Renal pelvis (tissue), 4 donors: ENCODE results near the gene SLC39A11. TPM values are rescaled to one million over a fixed set of nuclear protein-coding genes. Genes with fewer than 3 reads are reported as not detected.
"Not testable (repeated sequence)": the region's sequence is repeated elsewhere in the genome, so short reads cannot be mapped to it uniquely, and the experiment has no call there.

Source experiments
- DNase-seq: peaks from one replicate; pipeline ENCODE4 v3.0.0-alpha.2; 2013
- polyA plus RNA-seq, 3 donors: library from polyadenylated mRNA; unstranded; fragments of 120-200 nt; gene quantifications; one replicate each; pipeline ENCODE4 v1.2.1, GENCODE V29; 2013; ENCODE audit not compliant: insufficient read length in 3 of 3

SLC39A11 gene
- polyA plus RNA-seq, 3 donors, result 27.6 to 31.5 (median 30.7) TPM

DNA sequence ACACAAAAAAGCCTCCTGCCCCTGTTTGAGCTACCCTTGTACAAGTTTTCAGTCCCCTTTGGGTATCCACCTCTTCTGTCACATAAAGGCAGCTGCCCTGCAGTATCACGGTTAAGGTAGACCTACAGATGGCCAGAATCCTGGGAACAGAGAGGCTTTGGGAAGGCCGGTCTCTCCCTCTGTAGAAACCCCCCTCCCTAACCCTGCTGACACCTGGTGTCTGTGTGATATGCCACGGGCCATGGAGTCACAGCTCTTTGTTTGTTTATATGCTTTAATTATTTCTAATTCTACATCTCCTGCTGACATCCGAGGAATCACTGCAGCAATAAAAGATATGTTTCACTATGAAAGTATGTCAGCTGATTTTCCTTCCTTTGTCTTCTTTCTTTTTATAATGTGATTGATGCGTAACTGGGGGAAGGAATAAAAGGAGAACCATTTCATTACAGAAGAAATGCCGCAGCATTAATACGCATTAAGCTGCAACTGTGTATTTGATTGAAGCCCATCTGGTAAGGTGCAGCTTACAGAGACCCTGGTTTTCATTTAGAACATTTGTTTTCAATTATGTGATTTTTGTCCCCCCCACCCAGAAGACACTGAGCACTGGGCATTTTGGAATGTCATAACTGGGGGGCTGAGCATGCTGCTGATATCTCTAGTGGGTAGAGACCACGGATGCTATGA, 142.1 kb downstream of the SLC39A11 start:
- no peak for DNase-seq

GRCh38 chr17:72948115-72948514, 144.4 kb downstream of the SLC39A11 start:
- DNase-seq, result no peak

GRCh38 chr17:72947475-72947874, 145.0 kb downstream of the SLC39A11 start:
- no peak for DNase-seq

- DNase-seq, result no peak
These were observed 145.8 kb downstream of the SLC39A11 start for GRCh38 chr17:72946696-72947095.

DNA sequence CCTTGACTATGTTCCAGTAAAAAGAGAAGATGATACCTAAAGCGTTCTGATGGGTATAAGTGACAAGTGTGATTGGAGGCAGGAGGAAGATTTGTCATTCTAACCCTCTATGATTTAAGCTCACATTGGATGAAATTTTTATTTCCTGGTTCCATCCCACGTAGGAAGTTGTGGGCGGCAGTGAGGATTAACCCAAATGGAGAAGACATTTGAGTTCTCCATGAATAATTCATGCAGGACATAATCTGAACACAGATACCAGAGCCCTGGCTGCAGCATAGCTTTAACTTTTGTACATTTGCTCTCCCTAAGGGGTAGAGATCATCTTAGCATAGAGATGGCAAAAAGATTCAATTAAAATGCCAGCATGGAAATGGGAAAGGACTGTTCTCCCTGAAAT, 146.3 kb downstream of the SLC39A11 start:
- no peak for DNase-seq

- peak; percentile 40 for DNase-seq
These were observed 147.0 kb downstream of the SLC39A11 start for GRCh38 chr17:72945473-72945872.

GRCh38 chr17:72943826-72944689, 148.4 kb downstream of the SLC39A11 start:
- DNase-seq, result no peak

DNA sequence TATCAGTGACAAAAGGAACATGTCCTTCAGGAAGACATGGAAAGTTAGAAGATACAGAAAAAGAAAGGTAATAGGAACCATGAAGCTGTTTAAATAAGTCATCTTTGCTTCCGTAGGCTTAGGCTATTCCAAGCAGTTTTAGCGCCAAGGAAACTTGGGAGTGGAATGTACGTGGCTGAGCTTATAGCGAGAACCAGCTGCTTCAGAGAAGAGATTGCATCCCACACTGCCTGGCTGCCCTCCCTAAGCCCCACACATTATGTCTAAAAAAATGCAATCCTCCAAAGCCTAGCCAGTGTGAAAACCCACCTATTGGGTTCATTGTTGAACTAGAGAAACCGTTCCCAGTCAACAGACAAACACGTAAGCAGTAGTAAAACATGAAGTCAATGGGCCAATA, 149.9 kb downstream of the SLC39A11 start:
- no peak for DNase-seq

GRCh38 chr17:72940496-72940895, 152.0 kb downstream of the SLC39A11 start:
- DNase-seq, result no peak

DNA sequence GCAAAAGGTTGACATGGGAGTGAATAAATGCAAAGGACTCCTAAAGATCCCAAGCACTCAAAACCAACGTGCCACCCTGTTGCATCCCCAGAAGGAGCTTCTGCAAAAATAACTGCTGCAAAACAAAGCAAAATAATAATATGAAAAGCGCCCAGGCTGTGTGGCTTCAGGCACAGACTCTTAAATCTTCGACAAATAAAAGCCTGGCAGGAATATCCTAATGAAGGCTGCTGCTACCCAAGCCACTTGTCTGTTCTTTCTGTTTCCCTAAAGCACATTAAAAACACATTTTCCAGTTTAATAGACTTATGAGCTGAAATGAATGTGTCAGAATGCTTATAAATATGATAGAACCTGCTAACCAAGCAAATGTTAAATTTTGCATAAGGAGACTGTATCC, 154.0 kb downstream of the SLC39A11 start:
- no peak for DNase-seq

- no peak for DNase-seq
These were observed 154.8 kb downstream of the SLC39A11 start for GRCh38 chr17:72937707-72938106.

DNA sequence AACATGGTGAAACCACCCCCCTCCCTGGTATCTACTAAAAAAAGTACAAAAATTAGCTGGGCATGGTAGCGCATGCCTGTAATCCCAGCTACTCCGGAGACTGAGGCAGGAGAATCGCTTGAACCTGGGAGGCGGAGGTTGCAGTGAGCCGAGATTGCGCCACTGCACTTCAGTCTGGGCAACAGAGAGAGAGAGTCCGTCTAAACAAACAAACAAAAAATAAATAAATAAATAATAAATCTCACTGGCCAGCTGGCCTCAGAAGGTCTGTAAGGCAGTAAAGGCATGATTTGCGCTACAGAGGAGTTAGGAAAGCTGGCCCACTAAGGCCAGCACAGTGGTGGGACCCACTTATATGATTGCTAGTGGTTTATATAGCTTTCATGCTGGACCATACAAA, 155.2 kb downstream of the SLC39A11 start:
- DNase-seq, result not testable (repeated sequence)

- DNase-seq, result no peak
These were observed 156.5 kb downstream of the SLC39A11 start for GRCh38 chr17:72935984-72936383.

DNA sequence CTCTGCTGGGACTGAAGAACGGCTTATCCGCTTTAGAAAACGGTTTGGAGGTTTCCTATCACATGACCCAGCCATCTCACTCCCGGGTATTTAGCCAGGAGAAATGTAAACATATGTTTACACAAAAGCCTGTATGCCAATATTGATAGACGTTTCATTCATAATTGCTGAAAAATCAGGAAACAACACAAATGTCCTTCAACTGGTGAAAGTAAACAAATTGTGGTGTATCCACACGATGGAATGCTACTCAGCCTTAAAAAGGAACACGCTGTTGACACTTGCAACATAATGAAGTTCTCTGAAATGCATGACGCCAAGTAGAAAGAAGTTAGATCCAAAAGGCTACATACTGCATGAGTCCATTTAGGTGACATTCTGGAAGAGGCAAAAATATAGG, 157.6 kb downstream of the SLC39A11 start:
- DNase-seq, result no peak

GRCh38 chr17:72931635-72932034, 160.9 kb downstream of the SLC39A11 start:
- no peak for DNase-seq

DNA sequence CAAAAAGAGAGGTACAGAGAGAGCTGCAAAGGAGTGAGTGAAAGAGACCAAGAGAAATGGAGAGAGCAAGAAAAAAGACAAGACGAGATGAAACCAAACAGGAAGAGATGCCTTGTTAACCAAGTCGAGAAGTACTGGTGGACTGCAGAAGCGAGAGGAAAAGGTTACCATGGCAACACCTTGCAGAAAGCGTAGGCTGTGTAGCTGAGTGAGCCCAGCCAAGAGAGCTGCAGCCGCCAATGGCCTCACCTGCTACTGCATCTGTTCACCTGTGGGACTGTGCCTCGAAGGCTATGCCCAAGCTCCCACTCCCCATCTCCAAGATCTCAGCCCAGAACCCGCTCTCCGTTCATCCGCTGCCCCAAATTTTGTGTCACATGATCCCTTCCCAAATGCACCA, 161.3 kb downstream of the SLC39A11 start:
- DNase-seq, result no peak

DNA sequence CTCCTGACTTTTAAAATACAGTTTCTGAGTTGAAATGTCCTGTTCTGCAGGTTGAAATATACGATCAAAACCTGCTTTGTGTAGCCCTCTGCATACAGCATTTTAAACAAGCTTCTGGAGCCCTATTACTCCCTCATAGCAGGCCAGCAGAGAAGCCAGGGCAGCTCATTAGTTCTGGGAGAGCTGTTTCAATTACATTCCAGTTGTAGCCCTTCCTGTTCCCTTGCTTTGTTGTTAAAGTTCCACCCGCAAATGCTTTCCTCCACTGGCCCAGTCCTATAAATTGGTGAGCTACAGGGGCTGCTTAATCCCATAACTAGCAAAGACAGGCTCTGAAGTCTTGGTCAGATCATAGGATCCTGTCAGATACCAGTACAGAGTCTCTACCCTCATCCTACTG, 162.5 kb downstream of the SLC39A11 start:
- DNase-seq, result peak; percentile 48

DNA sequence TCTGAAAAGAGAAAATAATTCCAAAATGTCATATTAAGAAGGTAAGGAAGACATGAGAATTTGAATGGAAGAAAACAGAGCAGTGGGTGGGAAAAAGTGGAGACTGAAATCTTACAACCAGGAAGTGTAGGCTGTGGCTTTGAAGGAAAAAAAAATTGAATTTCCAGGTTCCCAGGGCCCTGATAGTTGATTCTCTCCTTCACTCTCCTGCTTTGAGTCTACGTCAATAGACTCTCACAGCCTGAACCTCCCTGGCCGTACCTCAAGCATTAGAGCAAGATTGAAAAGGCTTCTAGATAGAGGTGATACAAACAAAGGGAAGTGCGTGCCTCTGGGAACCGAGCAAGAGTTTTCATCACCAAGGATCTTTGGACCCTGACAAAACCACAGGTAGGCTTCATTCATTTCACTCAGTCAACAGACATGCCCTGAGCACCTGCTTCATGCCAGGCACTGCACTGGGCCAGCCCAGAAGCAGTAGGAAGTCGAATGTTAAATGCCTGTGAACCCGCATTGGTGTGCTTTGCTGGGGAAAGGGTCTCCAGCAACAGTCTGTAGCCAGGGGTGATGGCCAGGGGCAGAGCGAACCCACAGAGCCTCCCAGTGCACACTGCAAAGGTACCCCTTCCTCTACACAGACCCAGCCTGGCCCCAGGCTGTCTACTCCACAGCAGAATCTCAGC, 163.9 kb downstream of the SLC39A11 start:
- DNase-seq, result no peak

DNA sequence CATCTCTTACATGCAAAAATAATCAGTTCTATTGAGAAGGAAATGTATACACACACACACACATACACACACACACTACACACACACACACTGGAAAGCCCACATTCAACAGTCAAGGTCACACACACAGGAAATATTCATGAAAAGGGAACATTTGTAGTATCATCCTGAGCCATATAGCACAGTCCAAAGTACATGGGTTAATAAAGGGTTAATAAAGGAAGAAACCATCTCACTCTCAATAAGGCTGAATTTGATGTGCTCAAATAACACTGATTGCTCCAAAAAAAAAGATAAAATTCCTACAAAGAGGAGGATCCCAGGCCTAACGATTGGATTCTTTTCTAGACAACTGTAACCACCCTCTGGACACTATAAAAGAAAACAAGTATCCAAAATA, 164.7 kb downstream of the SLC39A11 start:
- DNase-seq, result no peak

DNA sequence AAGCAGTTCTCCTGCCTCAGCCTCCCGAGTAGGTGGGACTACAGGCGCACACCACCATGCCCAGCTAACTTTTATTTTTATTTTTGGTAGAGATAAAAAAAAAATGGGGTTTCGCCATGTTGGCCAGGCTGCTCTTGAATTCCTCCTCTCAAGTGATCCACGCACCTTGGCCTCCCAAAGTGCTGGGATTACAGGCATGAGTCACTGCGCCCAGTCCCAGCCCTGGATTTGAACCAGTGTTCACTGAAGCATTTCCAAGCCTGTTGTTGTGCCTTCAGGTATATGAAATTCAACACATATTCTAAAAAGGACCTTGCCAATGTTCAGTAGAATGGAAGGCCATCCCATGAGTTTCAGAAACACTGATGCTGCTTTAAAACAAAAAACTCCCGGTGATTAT, 165.3 kb downstream of the SLC39A11 start:
- no peak for DNase-seq

GRCh38 chr17:72926171-72926570, 166.3 kb downstream of the SLC39A11 start:
- DNase-seq, result no peak

GRCh38 chr17:72924196-72924595, 168.3 kb downstream of the SLC39A11 start:
- DNase-seq, result no peak

DNA sequence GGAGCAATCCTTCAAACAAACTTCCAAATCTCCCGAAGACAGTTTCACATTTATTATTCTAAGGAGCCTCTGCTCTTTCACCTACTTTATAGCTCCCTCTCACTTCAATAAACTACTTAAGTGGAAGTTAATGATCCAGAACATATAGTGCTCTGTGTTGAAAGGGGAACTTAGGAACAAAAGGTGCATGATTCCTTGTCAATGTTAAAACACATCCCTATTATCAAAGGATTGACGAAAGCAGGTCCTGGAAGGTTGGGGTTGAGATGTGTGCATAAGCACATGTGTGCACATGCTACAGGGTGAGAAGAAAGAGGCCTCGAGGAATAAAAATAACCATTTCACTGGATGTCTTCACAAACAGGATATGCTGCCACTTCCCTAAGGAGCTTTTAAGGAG, 170.3 kb downstream of the SLC39A11 start:
- DNase-seq, result peak; percentile 46
